ENCODE results near the gene SRSF5. TPM values are rescaled to one million over a fixed set of nuclear protein-coding genes. Genes with fewer than 3 reads are reported as not detected.
A peak's percentile ranks its signal among the peaks of the same experiment; 100 is the strongest.

Gene SRSF5
- total RNA-seq, 1 experiment from 2014 or later, result 395 TPM

GRCh38 chr14:69797573-69798338 is 30.8 kb downstream of the SRSF5 start:
- Histone ChIP-seq H3K79me2 (ENCODE audit: low read depth) (no peaks in the 10 kb centered on the region), H3K27ac (no peak overlapping the region), H3K9me3 (ENCODE audit: insufficient read depth, low read depth) (no peaks in the 10 kb centered on the region), H3K27me3 (ENCODE audit: insufficient read depth, low read depth) (0 out of 2 replicates have a peak, but pooled peaks cover under 1% of the 10 kb centered on the region), H3F3A (ENCODE audit: insufficient read depth, low read depth) (no peaks in the 10 kb centered on the region), H4K20me1 (ENCODE audit: insufficient read depth) (no peaks in the 10 kb centered on the region), H2AFZ (no peak overlapping the region), H3K4me3 (no peak overlapping the region), H3K9me2 (ENCODE audit: insufficient read depth) (no peaks in the 10 kb centered on the region), H3K4me2 (no peak overlapping the region), H3K4me1 (replicated peaks; ENCODE audit: insufficient read depth) (no peaks in the 10 kb centered on the region), H3K36me3 (ENCODE audit: low read depth) (no peaks in the 10 kb centered on the region)
- no peak for DNase-seq
- POLR2A ChIA-PET (ENCODE audit: unreplicated experiment), result no interaction called here
- intact Hi-C loops (cut with micrococcal nuclease; ENCODE audit: unreplicated experiment), result no loop called here
- BruUV-seq (replicated peaks), result no TSS peak
- CTCF ChIA-PET, result no interaction called here
- no peak for TF ChIP-seq EZH2 (IDR thresholded peaks at IDR 0.05; ENCODE audit: low read depth)
- no peak for TF ChIP-seq CTCF (conservative IDR thresholded peaks at IDR 0.05)

- H3K36me3 ChIP-seq (ENCODE audit: low read depth), result no peaks in the 10 kb centered on the region
- no peaks in the 10 kb centered on the region for H3F3A ChIP-seq (ENCODE audit: insufficient read depth, low read depth)
- no peak overlapping the region for H3K4me3 ChIP-seq
- ChIA-PET POLR2A (ENCODE audit: unreplicated experiment) (no interaction called here), CTCF (no interaction called here)
- no peaks in the 10 kb centered on the region for H3K79me2 ChIP-seq (ENCODE audit: low read depth)
- H2AFZ ChIP-seq, result no peak overlapping the region
- H3K9me2 ChIP-seq (ENCODE audit: insufficient read depth), result no peaks in the 10 kb centered on the region
- no TSS peak for BruUV-seq (replicated peaks)
- no peaks in the 10 kb centered on the region for H4K20me1 ChIP-seq (ENCODE audit: insufficient read depth)
- H3K27me3 ChIP-seq (ENCODE audit: insufficient read depth, low read depth), result 0 out of 2 replicates have a peak, but pooled peaks cover 4% of the 10 kb centered on the region
- no peaks in the 10 kb centered on the region for H3K9me3 ChIP-seq (ENCODE audit: insufficient read depth, low read depth)
- TF ChIP-seq CTCF (conservative IDR thresholded peaks at IDR 0.05) (no peak), EZH2 (IDR thresholded peaks at IDR 0.05; ENCODE audit: low read depth) (no peak)
- no peak overlapping the region for H3K4me2 ChIP-seq
- intact Hi-C loops (cut with micrococcal nuclease; ENCODE audit: unreplicated experiment), result no loop called here
- no peaks in the 10 kb centered on the region for H3K4me1 ChIP-seq (replicated peaks; ENCODE audit: insufficient read depth)
- no peak overlapping the region for H3K27ac ChIP-seq
- no peak for DNase-seq
Observed at GRCh38 chr14:69798339-69798735, 31.4 kb downstream of the SRSF5 start.

- 0 out of 2 replicates have a peak, but pooled peaks cover 4% of the 10 kb centered on the region for H3K27me3 ChIP-seq (ENCODE audit: insufficient read depth, low read depth)
- H3K9me2 ChIP-seq (ENCODE audit: insufficient read depth), result no peaks in the 10 kb centered on the region
- no TSS peak for BruUV-seq (replicated peaks)
- no peak overlapping the region for H2AFZ ChIP-seq
- no peaks in the 10 kb centered on the region for H3K79me2 ChIP-seq (ENCODE audit: low read depth)
- H3K4me3 ChIP-seq, result no peak overlapping the region
- CTCF ChIA-PET, result no interaction called here
- DNase-seq, result no peak
- no peaks in the 10 kb centered on the region for H3K9me3 ChIP-seq (ENCODE audit: insufficient read depth, low read depth)
- no peak overlapping the region for H3K4me2 ChIP-seq
- H3F3A ChIP-seq (ENCODE audit: insufficient read depth, low read depth), result no peaks in the 10 kb centered on the region
- H3K27ac ChIP-seq, result no peak overlapping the region
- H3K4me1 ChIP-seq (replicated peaks; ENCODE audit: insufficient read depth), result no peaks in the 10 kb centered on the region
- intact Hi-C loops (cut with micrococcal nuclease; ENCODE audit: unreplicated experiment), result no loop called here
- no peaks in the 10 kb centered on the region for H4K20me1 ChIP-seq (ENCODE audit: insufficient read depth)
- POLR2A ChIA-PET (ENCODE audit: unreplicated experiment), result no interaction called here
- TF ChIP-seq EZH2 (IDR thresholded peaks at IDR 0.05; ENCODE audit: low read depth), result no peak
- TF ChIP-seq CTCF (conservative IDR thresholded peaks at IDR 0.05), result peak; percentile 60
- H3K36me3 ChIP-seq (ENCODE audit: low read depth), result no peaks in the 10 kb centered on the region
Observed at GRCh38 chr14:69803753-69804152, 36.8 kb downstream of the SRSF5 start.
